H54 (cell line): ENCODE results near the gene PSTPIP1.

ENCODE experiments used
- DNase-seq: peaks from one replicate; pipeline ENCODE4 v3.0.0; 2011; ENCODE audit warnings: low spot score, mixed read lengths; ENCODE audit not compliant: insufficient read length
- FAIRE-seq: peaks from 3 replicates; lab custom pipeline; 2011; peaks lifted over from hg19 to GRCh38; lab: Jason Lieb, UNC
- POLR2A ChIP-seq: IDR thresholded peaks from 2 replicates; pipeline ENCODE4 v1.6.1; 2011; ENCODE audit warnings: low read depth, mild to moderate bottlenecking, low read length

PSTPIP1 gene

DNA sequence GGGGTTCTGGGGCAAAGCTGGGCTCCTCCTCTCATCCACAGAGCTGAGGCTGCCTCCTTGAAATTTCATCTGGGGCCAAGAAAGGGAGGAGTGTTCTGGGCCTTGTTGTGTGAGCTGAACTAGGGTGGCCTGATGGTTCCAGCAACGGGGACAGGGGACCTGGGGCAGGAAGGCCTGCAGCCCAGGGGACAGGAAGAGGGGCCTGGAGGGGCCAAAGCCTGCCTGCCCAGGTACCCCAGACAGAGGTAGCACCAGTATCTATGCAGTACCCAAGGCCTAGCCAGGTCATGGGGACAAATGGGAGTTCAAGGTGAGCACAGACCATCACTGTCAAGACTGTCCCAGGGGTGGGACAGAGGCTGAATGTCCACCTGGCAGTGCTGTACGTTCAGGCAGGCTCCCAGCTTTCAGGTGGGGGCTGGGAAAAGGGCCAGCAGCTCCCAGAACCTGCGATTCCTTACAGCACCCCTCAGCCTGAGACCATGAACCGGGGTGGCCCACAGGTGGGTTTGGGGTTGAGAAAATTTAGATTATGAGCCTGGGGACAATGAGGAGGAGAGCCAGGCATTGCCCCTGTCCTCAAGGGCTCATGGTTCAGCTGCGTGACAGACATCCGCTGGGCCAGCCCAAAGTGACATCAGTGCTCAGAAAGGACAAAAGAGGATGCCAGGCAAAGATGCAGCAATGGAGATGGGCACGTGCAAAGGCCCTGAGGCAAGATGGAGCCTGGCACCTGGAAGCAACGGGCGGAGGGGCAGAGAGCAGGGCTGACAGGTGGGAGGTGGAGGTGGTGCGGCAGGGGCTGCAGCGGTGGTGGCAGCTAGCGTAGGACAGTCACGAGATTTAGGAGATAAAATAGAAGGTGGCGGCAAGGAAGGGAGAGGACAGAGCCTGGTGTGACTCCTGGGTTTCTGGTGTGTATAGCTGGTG is 28.0 kb downstream of the PSTPIP1 start:
- DNase-seq (no peak), FAIRE-seq (no peak)
- TF ChIP-seq POLR2A, result no peak

DNA sequence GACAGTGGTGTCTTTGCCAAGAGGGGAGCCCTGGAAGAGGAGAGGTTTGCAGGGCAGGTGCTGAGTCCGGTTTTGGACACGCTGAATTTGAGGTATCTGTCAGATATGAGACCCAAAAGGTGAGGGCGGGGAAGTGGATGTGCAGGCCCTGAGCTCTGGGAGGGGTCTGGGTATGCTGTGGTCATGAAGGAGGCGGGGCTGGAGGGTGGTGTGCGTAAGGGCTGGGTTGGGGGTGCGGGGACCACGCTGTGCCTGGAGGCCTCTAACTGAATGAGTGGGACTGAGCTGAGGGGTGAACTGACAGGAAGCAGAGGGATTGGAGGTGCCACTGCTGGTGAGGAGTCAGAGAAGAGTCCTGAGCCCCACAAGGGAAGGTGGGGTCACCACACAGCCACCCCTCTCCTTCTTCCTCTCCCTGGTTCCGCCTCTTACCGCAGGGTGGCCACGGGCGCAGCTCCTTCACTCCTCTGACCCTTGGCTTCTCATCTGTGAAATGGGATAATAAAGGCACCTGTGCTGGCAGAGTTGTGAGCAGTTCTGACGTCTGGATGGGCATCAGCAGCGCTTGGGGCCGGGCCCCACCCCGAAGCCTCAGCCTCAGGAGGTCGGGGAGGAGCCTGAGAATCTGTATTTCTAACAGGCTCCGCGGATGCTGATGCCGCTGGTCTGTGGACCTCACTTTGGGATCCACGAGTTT is 28.8 kb downstream of the PSTPIP1 start:
- no peak for DNase-seq
- TF ChIP-seq POLR2A, result no peak
- FAIRE-seq, result no peak

DNA sequence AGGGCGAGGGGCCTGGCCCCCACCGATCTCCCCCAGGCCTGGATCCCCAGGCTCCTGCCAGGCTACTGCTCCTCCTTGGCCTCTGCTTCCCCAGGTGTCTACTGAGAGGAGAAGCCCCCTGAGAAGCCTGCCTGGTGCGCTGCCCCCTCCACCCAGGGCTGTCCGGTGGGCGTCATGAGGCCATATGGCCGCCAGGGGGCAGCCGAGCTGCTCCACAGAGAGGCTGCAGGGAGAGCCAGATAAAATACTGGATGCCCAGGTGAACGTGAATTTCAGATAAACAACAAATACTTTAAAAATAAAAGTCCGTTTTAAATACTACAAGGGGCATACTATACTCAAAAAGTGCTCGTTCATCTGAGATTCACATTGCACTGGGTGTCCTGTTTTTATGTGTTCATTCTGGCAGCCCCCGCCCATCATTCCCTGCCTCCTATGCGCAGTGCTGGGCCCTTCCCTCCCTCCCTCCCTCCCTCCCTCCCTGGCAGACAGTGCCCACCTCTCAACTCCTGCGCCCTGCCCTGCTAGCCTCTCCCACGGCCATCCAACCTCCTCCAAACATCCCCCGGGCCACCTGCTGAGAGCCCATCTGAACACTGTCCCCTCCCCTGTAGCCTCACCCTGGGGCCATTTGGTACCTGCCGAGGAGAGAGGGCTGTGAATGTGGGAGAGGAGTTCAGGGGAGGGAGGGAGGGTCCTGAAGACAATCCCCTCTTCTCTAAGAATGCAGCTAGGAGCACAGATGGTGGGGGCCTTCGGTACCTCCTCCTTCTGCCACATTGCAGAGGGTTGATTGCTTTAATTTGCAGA is 29.6 kb downstream of the PSTPIP1 start:
- TF ChIP-seq POLR2A, result no peak
- FAIRE-seq, result no peak
- peak; percentile 55 for DNase-seq

DNA sequence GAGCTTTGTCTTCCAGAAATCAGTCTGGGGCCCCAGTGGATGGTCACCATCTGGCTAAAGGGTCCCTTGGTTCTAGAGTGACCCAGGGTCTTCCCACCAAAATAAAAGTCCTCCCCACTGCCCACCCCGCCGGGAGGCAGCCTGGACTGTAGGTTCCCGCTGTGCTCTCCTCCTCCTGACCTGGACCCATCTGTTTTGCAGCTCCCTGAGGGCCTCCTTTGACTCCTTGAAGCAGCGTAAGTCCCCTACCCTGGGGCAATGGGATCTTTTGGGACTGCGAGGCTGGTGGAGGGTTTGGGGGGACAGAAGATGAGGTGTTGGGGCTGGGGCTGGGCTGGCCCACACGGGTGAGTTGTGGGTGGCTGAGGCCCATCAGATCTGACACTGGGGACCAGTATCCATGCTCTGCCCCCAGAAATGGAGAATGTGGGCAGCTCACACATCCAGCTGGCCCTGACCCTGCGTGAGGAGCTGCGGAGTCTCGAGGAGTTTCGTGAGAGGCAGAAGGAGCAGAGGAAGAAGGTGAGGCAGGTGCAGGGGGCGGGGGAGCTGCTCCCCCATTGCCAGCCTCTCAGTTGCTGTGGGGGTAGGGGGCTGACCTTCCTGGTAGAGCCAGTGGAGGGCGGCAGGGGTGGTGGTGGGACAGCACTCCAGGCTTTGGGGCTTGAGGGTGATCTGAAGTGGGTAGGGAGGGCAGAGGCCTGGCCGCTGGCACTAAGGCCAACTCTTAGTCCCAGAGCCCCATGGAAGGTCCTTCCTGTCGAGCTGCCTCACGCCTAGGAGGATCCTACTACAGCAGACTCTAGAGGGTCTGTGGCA is 30.4 kb downstream of the PSTPIP1 start:
- FAIRE-seq (no peak), DNase-seq (no peak)
- no peak for TF ChIP-seq POLR2A

DNA sequence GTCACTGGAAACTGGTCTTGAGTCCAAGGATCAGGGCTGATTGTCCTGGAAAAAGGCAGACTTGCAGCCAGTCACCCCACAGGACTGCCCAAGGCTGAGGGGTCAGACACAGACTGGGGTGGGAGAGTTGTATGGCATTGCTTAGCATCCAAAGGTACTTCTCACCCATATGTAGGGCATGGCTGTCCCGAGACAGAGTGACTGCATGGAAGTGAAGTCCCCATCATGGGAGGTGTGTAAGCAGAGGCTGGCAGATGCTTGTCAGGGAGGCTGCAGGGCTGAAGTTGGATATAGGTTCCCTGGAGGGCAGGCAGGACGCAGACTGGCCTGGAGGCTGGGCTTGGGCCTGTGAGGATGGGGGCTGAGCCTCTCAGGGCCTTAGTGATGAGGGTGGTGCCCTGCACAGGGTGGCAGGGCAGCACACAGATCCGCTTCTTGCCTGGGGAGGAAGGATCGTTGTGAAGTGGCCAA is 31.1 kb downstream of the PSTPIP1 start:
- no peak for TF ChIP-seq POLR2A
- DNase-seq, result no peak
- FAIRE-seq, result no peak

DNA sequence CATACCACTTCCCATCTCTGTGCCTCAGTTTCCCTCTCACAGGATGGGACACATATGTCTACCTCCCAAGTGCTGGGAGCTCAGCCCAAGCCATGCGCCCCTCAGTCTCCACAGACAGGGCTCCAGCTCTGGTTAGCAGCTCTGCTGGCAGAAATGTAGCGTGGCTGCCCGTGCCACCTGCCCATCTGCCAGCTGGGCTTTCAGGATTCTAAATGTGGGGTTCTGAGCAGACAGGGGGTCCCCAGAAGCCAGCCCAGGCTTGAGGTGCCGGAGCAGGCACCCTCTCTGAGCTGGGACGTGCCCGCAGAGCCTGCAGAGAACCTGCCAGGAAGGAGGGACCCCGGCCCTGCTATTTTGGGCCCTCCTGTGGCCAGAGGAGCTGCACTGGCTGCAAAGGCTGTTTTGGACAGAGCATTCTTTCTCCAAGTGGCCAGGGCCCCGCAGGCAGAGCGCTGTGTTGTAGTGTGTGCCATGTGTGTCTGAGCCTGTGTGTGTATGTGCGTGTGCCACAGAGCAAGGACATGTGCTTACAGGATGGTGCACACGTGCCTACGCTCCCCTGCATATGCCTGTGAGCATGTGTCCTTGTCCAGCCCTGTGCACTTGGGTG is 31.7 kb downstream of the PSTPIP1 start:
- FAIRE-seq, result no peak
- no peak for DNase-seq
- TF ChIP-seq POLR2A, result no peak

DNA sequence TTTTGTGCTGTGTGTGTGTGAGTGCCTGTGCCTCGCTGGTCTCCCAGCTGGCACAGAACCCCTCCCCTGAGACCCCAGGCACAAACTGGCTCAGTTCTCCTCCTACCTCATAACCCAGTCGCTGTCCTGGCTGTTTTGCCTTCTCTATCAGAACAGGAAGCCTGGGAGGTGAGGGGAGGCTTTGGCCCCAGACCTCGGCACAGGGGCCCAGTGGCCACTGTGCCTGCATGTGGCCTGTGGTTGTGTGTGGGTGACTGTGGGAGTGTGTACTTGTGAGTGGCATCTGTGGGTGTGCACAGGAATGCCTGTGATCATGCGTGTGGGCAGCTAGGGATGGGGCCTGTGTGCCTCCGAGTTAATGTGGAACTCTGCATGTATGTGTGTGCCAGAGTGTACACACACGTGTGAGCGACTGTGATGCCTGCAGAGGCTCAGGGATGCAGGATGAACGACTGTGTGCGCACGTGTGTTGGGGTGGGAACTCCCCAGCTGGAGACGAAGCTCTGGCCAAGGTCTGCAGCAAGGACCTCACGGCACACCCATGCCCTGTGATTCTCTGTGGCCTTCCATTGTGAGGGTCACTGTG is 32.3 kb downstream of the PSTPIP1 start:
- FAIRE-seq (no peak), DNase-seq (no peak)
- no peak for TF ChIP-seq POLR2A

DNA sequence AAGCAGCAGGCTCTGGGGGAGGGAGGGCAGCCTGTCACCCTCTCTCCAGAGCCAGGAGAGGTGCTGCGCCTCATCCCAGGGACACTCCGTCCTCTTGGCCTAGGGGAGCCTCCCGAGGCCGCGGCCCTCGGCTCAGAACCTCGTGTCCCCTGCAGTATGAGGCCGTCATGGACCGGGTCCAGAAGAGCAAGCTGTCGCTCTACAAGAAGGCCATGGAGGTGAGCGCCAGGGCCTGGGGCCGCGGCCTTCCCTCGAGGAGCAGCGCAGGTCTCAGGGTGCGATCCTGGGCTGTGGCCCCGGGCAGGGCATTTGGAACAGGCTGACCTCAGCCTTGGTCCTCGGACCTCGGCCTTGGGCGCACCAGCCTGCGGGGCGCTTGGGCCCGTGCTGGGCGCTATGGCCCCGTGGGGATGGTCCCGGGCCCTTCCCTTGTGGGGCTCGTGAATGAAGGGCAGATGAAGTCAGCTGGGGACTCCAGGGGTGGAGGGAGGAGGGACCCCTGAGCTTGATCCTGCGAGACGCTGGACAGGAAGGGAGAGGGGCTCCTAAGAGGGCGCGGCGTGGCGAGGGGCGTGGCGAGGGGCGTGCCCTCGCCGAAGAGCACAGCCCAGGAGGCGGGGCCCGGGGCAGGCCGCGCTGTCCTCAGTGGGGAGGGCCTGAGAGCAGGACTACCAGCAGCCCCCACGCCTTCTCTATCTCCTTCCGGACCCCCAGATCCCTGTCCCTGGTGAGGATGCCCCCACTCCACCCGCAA is 32.9 kb downstream of the PSTPIP1 start:
- TF ChIP-seq POLR2A, result no peak
- FAIRE-seq, result no peak

DNA sequence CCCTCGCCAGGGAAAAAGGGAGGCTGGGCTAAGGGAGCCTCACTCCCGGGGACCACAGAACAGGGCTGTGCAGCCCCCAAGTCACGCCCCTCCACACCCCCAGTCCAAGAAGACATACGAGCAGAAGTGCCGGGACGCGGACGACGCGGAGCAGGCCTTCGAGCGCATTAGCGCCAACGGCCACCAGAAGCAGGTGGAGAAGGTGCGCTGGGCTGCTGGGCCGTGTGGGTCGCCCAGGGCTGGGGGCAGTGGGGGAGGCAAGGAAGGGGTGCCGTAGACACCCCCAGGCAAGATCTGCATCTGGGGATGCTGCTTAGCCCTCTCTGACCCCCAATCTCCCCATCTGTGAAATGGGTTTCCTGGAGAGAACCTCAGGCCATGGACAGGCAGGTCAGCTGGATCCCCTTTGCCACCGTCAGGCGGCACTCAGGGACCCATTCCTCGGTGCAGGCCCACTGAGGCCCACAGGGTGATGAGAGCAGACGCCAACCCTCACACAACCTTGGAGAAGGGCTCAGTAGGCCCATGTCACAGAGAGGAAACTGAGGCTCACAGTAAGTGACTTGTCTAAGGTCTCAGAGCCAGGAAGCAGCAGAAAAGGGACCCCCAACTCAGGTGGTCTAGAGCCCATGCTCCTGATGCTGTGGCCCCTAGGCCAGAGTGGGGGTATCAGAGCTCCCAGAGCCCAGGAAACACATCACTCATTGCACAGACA is 33.7 kb downstream of the PSTPIP1 start:
- no peak for TF ChIP-seq POLR2A
- FAIRE-seq, result no peak
- no peak for DNase-seq

More for the DNA sequence above, 32.9 kb downstream of the PSTPIP1 start:
- no peak for DNase-seq

DNA sequence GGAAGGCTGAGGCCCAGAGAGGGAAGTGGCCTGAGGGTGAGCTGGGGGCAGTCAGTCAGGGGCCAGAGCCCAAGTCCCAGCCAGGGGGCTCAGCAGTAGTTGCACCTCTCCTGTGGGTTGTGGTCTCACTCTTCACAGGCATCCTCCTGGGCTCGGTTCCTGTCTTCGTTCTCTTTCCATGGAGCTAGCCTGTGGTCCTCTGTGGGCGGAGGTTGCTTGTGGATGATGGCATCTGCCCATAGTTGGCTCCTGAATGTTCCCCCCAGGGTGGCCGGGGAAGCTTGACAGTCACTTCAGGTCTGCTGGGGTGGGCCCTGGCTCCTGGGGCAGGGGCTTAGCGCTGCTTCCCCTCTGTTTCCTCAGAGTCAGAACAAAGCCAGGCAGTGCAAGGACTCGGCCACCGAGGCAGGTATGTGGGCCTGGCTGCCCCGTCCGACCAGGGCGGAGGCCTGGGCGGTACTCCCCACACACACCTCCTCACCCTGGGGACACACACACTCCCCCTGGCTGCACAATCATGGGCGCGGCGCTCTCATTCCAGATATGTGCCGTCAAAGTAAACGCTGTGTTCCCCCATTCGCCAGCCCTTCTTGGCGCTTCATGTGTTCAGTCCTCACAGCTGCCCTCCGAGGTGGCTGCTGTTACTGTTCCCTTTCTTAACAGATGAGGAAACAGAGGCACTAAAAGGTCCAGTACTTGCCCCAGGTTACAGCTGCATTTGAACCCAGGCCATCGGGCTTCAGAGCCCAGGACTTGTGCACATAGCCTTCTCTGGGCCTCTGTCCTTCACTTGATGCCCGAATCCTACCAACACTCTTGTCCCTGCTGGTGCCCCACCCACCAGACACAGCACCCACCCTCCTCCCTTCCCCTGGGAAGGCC is 34.5 kb downstream of the PSTPIP1 start:
- FAIRE-seq (no peak), DNase-seq (no peak)
- no peak for TF ChIP-seq POLR2A
